A172 (cell line): ENCODE data around the gene TMEM37. TPM values are rescaled to one million over a fixed set of nuclear protein-coding genes. Genes with fewer than 3 reads are reported as not detected.
"Not testable (repeated sequence)": the region's sequence is repeated elsewhere in the genome, so short reads cannot be mapped to it uniquely, and the experiment has no call there.

Experiments
- DNase-seq: peaks from one replicate; pipeline ENCODE4 v3.0.0-alpha.2; 2015; ENCODE audit warnings: low spot score
- total RNA-seq: library from RNA; depleted of rRNA; stranded (reverse); fragments of >200 nt; shearing (Covaris generic); gene quantifications from 2 replicates; pipeline ENCODE4 v1.2.3, GENCODE V29; 2014; rRNA removed

TMEM37 gene, protein sequence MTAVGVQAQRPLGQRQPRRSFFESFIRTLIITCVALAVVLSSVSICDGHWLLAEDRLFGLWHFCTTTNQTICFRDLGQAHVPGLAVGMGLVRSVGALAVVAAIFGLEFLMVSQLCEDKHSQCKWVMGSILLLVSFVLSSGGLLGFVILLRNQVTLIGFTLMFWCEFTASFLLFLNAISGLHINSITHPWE
- total RNA-seq = 0.12 and 1.3 TPM in 2 replicates

- DNase-seq = peak; percentile 66
Measured at GRCh38 chr2:119431155-119431975, at the start of gene TMEM37. Gene TMEM37 (plus strand): TSS chr2:119431854. CDS start chr2:119431904, 50 bp downstream.

DNA sequence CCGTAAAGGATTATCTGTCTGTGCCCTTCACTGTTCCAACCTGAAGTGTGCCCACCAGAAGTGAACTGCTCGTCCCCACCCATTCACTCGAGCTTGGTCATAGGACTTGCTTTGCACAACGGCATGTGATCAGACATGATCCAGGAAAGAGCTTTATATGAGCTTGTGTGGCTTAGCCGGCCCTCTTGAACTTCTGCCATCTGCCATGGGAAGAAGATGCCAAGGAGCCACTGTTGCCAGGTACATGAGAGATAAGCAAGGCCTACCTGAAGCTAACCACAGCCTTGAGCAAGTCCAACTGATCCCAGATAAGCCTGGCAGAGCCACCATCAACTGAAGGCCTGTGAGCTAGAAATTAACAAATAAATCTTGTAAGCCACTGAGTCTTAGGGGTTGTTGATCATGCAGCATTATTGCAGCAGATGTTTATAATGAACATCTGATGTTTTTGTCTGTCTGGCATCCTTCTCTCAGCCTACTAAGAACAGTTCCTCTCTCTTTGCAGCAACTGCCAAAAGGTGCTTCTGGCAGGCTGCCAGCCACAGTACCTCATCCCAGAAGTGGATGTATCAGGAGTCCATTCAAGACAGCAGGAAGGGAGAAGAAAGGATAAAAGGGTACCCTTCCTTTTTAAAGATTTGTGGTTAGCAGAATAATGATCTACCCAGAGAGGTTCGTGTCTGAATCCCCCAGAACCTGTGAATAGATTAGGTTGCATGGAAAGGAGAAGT, 48.1 kb upstream of the TMEM37 start:
- no peak for DNase-seq

DNA sequence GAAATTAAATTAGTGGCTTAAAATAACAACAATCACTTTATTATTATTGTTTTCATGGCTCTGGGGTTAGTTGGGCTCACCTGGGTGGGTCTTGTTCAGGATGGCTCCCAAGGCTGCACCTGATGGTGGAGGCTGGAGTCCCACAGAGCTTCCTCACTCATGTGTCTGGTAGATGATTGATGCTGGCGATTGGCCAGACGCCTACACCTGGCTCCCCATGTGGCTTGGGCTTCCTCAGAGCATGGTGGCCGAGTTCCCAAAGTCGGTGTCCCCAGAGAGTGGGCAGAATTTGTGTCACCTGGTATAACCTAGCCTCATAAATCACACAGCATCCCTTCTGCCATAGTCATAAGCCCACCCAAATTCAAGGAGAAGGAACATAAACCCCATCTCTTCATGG, 46.7 kb upstream of the TMEM37 start:
- no peak for DNase-seq

- DNase-seq = no peak
Measured at GRCh38 chr2:119385466-119385865, 46.2 kb upstream of the TMEM37 start.

- DNase-seq = peak; percentile 30
Measured at GRCh38 chr2:119387381-119388129, 44.1 kb upstream of the TMEM37 start.

GRCh38 chr2:119389615-119390306, 41.9 kb upstream of the TMEM37 start:
- DNase-seq = peak; percentile 52

GRCh38 chr2:119393971-119394748, 37.5 kb upstream of the TMEM37 start:
- DNase-seq = no peak

- no peak for DNase-seq
Measured at GRCh38 chr2:119397196-119397595, 34.5 kb upstream of the TMEM37 start.

DNA sequence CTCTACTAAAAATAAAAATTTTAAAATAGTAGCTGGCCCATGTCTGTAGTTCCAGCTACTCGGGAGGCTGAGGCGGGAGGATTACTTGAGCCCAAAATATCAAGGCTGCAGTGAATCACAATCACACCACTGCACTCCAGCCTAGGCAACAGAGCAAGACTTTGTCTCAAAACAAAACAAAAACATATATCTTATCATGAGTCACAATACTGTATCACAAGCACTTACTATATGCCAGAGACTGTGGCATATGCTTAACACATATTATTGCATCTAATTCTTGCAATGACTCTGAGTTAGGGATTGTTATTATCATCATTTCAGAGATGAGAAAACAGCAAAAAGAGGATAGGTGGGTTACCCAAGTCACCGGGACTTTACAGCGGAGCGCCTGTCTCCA, 29.5 kb upstream of the TMEM37 start:
- DNase-seq = no peak

DNA sequence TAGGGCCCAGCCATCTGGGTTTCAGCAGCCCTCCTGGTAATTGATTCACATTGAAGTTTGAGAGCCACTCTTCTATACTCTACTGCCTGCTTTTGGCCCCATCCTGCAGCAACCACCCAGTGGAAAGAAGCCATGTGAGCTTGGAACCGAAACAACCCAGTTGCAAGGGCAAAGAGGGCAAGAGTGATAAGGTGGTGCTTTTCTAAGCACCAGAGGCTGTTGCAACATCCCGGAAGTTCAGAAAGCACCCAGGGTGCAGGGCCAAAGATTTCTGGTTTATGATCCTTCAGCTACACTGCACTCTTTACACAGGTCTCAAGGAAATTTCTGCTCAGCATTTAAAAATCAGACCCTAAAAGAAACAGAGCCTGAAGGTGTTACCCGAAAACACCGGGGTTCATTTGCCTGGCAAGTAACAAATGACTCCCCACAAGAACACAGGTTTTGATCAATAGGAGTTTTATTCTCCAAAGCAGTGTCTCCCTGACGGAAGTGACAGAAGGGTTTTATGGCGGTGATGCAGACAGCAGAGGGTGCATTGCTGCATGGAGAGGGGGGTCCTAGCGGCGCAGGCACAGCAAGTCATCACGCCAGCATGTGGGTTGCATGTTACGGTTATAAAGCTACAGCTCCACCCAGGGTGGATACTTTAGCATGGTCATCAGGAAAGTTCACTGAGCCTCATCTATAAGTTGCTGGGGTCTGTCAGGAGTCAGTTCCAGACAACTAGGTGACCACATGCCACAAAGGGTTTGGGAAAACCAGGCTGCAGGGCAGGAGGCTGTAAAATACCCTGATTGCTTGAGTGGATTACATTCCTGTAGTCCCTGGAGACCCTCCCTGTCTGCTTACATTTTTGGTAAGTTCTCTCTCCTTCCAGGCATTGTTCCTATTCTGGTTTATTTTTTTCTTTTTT, 28.8 kb upstream of the TMEM37 start:
- DNase-seq = no peak

DNA sequence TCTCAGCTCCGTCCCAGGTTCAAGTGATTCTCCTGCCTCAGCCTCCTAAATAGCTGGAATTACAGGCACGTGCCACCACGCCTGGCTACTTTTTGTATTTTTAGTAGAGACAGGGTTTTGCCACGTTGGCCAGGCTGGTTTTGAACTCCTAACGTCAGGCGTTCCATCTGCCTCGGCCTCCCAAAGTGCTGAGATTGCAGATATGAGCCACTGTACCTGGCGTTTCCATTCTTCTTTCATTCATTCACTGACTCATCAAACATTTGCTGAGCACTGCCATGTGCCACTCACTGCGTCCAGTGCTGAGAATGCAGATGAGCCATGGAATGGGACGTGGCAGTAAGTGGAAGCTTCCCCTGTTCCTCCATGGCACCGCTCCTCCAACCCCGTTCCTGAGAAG, 28.0 kb upstream of the TMEM37 start:
- DNase-seq = not testable (repeated sequence)

GRCh38 chr2:119405151-119405550, 26.5 kb upstream of the TMEM37 start:
- no peak for DNase-seq

DNA sequence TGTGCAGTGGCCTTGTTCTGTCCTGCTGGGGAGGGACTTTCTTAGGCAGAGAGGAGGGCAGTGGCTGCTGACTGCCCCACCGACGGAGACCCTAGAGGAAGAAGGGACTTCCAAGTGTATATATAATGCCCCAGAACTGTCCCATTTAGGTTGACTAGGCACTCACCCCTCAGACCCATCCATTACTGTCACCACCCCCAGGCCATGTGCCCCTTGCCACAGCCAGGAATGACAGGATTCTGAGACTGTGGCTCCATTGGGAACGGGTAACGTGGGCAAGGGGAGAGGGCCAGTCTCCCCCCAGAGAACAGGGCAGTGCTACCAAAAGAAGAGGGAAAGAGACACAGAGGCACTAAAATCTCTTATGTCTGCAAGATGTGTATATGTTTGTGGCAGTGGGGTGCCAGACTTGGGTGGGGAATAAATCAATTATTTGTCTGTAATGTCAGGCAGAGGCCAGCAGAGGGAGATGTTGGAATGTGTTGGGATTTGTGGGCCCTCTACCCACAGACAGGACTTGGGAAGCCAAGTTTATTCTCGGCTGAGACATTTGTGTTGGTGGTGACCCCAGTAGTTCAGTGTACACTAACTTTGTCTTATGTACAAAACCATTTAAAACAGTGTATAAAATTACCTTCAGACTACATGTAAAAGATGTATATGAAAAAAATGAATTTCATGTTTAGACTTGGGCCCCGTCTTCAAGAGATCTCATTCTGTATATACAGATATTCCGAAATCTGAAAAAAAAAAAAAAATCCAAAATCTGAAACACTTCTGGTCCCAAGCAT, 24.0 kb upstream of the TMEM37 start:
- DNase-seq = peak; percentile 65

DNA sequence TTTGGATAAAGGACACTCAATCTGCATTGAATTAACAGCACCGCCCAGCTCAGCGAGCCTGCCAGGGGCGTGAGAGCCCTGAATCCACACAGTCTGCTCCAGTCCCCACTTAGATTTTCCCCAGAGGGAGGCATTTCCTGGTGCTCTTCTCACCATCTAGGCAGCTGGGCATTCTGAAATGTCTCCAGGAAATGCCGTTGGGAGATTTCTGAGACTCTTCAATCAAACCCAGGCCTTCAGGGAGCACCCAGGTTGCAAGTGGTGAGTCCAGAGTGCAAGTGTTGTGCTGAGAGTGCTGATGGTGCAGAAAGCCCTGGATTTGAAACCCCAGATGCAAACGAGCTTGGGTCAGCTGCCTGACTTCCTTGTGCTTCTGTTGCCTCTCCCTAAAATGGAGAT, 23.4 kb upstream of the TMEM37 start:
- no peak for DNase-seq

DNA sequence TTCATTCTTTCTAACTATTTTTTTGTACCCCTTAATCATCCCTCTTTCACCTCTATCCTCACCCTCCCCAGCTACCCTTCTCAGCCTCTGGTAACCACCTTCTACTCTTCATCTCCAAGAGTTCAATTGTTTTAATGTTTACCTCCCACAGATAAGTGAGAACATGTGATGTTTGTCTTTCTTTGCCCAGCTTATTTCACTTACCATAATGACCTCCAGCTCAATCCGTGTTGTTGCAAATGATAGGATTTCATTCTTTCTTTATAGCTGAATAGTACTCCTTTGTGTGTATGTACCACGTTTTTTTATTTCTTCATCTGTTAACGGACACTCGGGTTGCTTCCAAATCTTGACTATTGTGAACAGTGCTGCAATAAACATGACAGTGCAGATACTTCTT, 22.1 kb upstream of the TMEM37 start:
- DNase-seq = no peak

DNA sequence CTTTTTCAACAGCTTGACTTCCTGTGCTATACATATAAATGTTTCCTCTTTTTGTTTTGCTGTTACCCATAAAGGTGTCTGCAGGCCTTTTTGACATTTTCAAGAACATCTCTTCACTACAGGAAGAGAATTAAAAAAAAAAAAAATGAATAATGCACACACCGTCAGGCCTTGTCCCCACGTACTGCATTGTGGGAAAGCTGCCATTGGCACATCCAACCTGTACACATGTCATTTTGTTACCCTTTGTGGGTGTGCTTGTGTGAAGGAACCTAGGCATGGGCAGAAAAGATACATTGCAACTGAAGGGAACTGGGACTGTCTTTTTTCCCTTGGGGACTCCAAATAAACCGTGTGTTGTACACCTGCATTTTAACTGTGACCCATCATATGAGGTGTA, 16.8 kb upstream of the TMEM37 start:
- no peak for DNase-seq

DNA sequence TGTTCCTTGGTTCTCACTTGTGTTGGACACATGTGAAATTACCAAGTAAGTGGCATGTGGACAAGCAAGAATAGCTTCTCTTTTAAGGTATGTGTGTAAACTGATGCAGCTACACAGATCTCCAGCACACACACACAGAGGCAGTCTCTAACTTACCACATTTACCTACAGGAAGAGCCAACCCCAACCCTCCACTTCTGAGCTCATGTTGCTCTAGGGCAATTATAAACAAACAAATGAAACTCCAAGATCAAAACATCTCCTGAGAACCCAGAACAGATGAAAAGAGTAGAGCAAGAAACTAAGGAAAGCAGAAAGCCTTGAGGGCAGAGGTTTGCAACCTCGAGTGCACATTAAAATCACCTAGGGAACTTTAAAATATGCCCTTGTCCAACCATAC, 16.0 kb upstream of the TMEM37 start:
- no peak for DNase-seq

DNA sequence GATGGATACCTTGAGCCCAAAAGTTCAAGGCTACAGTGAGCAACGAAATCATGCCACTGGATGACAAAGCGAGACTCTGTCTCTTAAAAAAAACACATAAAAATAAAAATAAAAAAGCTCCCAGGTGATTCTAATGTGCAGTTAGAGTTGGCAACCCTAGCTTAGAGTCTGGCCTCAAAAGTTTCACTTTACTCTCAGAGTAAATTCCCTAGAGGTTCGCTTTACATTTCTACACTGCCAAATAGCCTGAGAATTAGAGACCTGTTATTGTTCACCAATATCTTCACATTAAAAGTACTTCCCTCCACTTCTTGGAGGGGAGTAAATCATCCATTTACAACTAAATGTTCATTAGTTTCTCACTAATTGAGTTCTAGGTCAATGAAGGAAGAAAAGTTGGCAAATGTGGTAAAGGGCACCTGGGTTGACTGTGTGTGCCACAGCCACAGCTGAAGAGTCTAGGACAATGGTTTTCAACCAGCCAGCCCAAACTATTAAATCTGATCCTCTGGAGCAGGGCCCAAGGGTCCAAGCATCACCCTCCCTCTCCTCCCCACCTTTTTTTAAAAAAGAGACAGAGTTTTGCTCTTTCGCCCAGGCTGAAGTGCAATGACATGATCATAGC, 15.2 kb upstream of the TMEM37 start:
- no peak for DNase-seq
